ENCODE results near the gene GRAP2. TPM values are rescaled to one million over a fixed set of nuclear protein-coding genes. Genes with fewer than 3 reads are reported as not detected.

The GRAP2 gene
- total RNA-seq, 1 donor from 2014 or later, result not detected

DNA sequence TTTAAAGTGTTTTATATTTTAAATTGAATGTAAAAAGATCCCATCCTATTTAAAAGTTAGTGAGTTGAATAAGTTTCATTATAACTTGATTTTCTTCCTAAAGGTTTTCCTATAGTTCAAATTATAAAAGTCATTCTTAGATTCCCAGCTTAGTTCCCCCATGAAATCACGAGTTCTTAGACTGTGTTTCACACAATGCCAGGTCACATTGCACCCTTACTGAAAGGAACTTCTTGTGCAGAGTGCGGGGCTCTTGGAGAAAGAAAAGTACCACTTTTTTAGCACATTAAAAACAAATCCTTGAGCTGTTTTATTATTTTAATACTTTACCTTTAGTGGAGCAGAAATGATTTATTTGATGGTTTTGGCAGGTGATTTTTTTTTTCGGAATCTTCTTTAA, 15.6 kb downstream of the GRAP2 start:
- TF ChIP-seq, protein P1, sequence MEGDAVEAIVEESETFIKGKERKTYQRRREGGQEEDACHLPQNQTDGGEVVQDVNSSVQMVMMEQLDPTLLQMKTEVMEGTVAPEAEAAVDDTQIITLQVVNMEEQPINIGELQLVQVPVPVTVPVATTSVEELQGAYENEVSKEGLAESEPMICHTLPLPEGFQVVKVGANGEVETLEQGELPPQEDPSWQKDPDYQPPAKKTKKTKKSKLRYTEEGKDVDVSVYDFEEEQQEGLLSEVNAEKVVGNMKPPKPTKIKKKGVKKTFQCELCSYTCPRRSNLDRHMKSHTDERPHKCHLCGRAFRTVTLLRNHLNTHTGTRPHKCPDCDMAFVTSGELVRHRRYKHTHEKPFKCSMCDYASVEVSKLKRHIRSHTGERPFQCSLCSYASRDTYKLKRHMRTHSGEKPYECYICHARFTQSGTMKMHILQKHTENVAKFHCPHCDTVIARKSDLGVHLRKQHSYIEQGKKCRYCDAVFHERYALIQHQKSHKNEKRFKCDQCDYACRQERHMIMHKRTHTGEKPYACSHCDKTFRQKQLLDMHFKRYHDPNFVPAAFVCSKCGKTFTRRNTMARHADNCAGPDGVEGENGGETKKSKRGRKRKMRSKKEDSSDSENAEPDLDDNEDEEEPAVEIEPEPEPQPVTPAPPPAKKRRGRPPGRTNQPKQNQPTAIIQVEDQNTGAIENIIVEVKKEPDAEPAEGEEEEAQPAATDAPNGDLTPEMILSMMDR (conservative IDR thresholded peaks at IDR 0.05; ENCODE audit: low read depth, low read length), result no peak
- no peak overlapping the region for H3K4me3 ChIP-seq (ENCODE audit: low read depth, low read length)
- no peak for DNase-seq (ENCODE audit: low read depth)

DNA sequence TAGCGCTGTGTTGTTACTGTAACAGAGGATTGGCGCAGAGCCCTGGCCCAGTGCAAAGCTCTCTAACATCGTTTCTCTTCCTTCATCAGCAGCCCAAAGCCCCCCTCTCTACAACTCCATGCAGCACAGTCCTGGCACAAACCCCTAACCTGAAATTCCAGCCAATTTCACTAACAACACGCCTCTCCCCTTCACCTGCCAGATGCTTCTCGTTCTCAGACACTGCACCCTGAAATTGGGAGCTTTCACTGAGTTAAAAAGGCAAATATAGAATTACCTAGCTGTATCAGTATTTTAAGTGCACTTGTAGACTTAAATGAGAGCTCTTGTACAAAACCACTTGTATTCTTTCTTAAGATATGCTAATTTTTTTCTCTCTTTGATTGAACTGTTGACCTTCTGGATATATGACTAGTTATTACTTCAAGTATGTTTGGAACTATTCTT, 16.3 kb downstream of the GRAP2 start:
- H3K4me3 ChIP-seq (ENCODE audit: low read depth, low read length), result no peak overlapping the region
- TF ChIP-seq, protein P1 (conservative IDR thresholded peaks at IDR 0.05; ENCODE audit: low read depth, low read length), result no peak
- DNase-seq (ENCODE audit: low read depth), result no peak

DNA sequence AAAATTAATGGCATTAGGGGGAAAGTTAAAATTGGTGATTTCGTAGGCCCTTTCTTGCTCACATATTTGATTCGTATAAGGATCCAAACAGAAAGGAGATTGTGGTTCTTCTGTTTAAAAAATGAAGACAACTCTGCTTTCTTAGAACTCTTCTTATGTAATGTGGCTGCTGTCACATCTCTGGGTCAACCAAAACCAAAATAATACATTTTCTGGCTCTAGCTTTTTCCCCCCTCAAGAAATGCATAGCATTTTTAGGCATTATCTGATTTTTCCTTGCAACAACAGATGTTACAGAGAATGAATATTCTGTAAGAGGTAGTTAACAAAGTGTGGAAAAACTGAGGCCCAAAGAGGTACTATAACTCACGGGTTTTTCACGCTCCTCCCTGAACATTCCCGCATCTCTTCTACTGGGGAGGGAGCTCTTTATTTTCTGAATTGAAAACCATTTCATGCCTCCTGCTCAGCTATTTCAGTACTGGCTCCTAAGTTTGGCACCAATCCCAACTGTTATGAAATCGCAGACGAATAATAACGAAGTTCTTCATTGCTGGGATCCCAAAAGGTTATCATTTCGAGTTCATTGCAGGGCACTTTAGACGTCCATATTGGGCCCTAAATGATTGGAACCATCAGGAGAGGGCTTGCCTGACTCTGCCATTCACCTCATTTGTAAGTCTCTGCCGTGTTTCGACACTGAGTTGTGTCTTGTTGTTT, 17.1 kb downstream of the GRAP2 start:
- DNase-seq (ENCODE audit: low read depth), result no peak
- H3K4me3 ChIP-seq (ENCODE audit: low read depth, low read length), result no peak overlapping the region
- TF ChIP-seq, protein P1 (conservative IDR thresholded peaks at IDR 0.05; ENCODE audit: low read depth, low read length), result no peak

DNA sequence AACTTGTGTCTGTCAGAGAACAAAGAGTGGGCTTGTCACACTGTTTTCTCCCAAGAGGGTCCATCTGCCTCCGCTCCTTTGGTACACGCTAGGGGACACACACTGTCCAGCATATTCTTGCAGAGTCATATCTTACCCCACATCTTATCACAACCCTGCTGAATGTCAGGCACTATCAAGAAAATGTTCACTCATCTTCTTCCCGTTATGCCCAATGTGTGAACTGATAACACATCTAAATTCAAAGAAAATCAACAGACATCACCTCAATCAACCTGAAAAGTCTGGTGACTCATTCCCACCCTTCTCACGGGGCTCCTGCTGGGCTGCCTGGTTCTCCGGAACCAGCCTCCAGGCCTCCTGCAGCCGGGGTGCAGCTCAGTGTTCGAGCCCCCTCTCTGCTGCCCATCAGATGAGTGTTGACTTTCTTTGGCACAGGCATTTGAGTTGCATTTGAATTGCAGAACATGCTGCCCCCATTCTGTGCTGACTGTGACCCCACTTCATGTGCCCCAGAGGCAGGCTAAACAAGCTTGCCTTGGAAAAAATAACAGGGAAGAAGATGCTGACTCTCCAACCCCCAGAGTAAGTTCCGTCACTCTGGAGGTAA, 19.4 kb downstream of the GRAP2 start:
- no peak overlapping the region for H3K4me3 ChIP-seq (ENCODE audit: low read depth, low read length)
- TF ChIP-seq, protein P1 (conservative IDR thresholded peaks at IDR 0.05; ENCODE audit: low read depth, low read length), result no peak
- no peak for DNase-seq (ENCODE audit: low read depth)

DNA sequence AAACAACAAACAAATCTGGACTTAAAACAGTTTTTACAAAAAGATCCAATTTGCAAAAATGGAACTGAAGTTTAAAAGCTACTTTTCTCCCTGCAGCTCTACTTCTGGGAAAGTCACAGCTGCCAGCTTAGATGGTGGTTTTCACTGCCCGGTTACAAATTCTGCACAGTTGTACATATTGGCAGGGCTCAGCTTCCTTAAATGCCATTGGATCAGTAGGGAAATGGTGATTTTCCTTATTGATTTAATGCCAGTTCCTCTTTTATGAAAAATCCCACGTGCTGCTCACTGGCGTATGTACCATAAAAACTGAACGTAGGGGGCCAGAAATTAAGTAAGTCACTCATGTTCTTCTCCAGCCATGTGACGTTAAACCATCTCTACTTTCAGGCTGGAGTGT, 22.8 kb downstream of the GRAP2 start:
- TF ChIP-seq, protein P1 (conservative IDR thresholded peaks at IDR 0.05; ENCODE audit: low read depth, low read length), result no peak
- DNase-seq (ENCODE audit: low read depth), result no peak
- no peak overlapping the region for H3K4me3 ChIP-seq (ENCODE audit: low read depth, low read length)

DNA sequence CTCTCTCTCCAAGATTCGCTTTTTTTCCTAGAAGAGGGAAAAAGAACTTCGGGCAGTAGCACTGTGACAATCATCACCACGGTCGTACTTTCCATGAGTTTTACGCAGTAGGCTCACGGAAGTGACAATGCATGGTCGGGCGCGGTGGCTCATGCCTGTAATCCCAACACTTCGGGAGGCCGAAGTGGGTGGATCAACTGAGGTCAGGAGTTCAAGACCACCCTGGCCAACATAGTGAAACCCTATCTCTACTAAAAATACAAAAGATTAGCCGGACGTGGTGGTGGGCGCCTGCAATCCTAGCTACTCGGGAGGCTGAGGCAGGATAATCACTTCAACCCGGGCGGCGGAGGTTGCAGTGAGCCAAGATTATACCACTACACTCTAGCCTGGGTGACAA, 23.4 kb downstream of the GRAP2 start:
- no peak overlapping the region for H3K4me3 ChIP-seq (ENCODE audit: low read depth, low read length)
- TF ChIP-seq, protein P1 (conservative IDR thresholded peaks at IDR 0.05; ENCODE audit: low read depth, low read length), result no peak
- DNase-seq (ENCODE audit: low read depth), result no peak

DNA sequence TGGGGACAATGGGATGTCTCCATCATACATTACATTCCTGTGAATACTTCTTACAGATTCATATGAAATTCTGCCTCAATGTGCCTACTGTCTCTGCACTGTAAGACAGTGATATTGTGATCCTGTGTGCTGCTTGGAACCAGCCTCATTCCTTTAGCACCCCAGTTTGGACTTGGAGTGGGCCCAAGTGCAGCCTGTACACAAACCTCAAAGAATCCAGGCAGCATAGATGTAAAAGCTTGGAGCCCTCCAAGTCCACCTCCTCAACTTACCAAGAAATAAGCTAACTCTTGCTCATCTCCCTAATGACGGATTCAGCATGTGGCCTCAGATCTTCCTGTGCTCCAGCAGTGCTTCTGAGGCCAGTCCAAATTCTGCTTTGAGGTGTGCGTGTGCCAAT, 24.4 kb downstream of the GRAP2 start:
- no peak for DNase-seq (ENCODE audit: low read depth)
- no peak overlapping the region for H3K4me3 ChIP-seq (ENCODE audit: low read depth, low read length)
- TF ChIP-seq, protein P1 (conservative IDR thresholded peaks at IDR 0.05; ENCODE audit: low read depth, low read length), result no peak
